CD4-positive, alpha-beta T cell treated with Interleukin-6 for 4 hours (primary cell): ENCODE results near the gene AQP9.
"Not testable (repeated sequence)": the region's sequence is repeated elsewhere in the genome, so short reads cannot be mapped to it uniquely, and the experiment has no call there.

ENCODE experiments used
- DNase-seq: peaks from one replicate; pipeline ENCODE4 v3.0.0-alpha.2; 2020; ENCODE audit warnings: mixed read lengths

AQP9 gene

GRCh38 chr15:58138106-58138505 is at the start of gene AQP9:
Gene AQP9, plus strand, starts transcription at chr15:58138381. Its CDS starts 185 bp downstream, at chr15:58138566.
- no peak for DNase-seq

DNA sequence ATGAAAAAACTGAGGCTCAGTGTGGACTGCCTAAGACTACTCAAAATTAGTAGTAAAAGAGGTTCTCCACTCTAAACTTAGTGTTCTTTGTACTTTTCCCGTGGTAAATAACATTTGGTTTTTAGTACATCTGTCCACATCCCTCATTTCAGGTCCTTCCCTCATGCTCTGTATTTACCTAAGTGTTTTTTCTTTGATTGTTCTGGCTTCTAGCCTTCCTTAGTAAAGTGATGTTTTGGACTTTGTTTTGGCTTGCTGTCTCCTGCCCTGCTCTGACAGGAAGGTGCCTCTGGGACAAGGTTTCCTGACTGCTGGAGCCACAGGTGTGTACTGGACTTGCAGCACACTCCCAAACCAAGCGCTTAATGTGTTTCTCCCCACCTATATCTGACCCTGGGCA is 42.8 kb upstream of the AQP9 start:
- no peak for DNase-seq

DNA sequence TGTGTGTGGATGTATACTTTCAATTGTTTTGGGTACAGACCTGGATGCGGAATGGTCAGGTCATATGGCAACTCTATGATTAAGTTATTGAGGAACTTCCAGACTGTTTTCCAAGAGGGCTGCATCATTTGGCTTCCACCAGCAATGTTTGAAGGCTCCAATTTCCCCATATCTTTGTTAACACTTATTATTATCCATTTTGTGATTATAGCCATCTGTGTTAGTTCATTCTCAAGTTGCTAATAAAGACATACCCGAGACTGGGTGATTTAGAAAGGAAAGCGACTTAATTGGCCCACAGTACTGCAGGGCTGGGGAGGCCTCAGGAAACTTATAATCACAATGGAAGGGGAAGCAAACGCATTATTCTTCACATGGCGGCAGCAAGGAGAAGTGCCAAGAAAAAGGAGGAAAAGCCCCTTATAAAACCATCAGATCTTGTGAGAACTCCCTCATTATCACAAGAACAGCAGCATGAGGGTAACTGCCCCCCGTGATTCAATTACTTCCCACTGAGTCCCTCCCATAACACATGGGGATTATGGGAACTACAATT is 41.6 kb upstream of the AQP9 start:
- DNase-seq: no peak

DNA sequence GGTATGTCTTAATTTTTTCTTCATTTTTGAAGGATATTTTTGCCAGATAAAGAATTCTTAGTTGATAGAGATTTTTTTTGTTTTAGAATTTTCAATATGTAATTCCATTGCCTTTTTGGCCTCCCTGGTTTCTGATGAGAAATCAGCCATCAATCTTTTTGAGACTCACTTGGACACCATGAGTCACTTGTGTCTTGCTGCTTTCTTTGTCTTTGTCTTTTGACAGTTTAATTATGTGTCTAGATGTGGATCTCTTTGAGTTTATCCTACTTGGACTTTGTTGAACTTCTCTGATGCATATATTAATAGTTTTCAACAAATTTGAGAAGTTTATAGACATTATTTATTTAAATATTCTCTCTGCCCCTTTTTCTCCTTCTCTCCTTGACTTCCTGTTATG is 34.7 kb upstream of the AQP9 start:
- no peak for DNase-seq

DNA sequence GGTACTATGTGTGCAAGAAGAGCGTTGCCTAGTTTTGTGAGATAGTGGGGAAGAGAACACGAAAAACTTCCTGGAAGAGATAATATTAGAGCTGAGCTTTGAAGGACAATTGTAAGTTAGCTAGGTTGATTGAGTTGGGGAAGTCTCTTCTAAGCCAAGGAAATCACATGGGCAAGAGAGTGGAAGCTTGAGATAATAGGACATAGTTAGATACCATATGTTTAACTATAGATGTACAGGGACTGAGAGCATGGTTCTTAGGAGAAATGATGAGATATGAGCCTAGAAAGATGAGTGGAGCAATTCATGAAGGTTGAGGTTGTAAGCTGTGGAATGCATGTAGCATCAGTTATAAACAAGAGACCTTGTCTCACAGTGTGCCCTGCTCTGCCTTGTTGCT is 30.1 kb upstream of the AQP9 start:
- DNase-seq: no peak

- DNase-seq: no peak
Measured at GRCh38 chr15:58109419-58109818, 28.8 kb upstream of the AQP9 start.

- DNase-seq: no peak
Measured at GRCh38 chr15:58110999-58111717, 27.0 kb upstream of the AQP9 start.

GRCh38 chr15:58111718-58112104 is 26.5 kb upstream of the AQP9 start:
- DNase-seq: no peak

DNA sequence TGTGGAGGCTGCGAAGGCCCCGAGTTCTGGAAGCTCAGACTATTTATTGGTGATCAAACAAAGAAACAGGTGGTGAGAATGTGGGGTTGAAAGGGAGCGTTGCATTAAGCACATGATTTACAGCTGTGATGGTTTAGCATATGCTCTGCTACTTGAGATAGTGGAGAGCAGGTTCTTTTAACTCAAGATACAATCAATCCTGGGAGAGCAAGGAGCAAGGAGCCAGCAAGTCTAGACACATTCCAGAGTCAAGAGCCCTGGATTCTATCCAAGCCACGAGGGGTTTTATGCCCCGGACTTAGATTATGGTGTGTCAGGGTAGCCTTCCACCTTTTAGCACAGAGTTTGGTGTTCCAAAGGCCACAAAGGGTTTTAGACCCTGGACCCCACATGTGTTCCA is 24.8 kb upstream of the AQP9 start:
- not testable (repeated sequence) for DNase-seq

GRCh38 chr15:58114388-58114787 is 23.8 kb upstream of the AQP9 start:
- no peak for DNase-seq

GRCh38 chr15:58114812-58115211 is 23.4 kb upstream of the AQP9 start:
- DNase-seq: no peak

GRCh38 chr15:58115692-58116091 is 22.5 kb upstream of the AQP9 start:
- no peak for DNase-seq

- DNase-seq: no peak
Measured at GRCh38 chr15:58117619-58118018, 20.6 kb upstream of the AQP9 start.

- no peak for DNase-seq
Measured at GRCh38 chr15:58118272-58118671, 19.9 kb upstream of the AQP9 start.

GRCh38 chr15:58119016-58119415 is 19.2 kb upstream of the AQP9 start:
- DNase-seq: no peak

DNA sequence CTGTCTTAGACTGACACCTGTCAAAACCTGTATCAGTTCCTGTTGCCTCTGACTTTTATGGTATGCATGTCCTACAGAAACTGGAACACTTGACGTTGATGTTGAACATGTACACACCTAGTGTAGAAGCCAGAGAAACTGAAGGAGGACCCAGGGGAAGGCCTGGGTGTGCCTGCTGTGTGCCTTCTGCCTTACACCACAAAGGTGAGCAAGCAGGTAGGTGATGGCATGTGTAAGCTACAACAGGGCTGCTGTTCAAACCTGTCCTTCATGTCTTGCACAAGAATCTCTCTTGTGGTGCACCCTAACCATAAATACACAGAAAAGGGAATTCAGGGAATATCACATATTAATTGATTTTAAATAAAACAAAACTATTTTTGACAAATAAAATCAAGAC is 13.6 kb upstream of the AQP9 start:
- DNase-seq: no peak

- DNase-seq: no peak
Measured at GRCh38 chr15:58125333-58125732, 12.8 kb upstream of the AQP9 start.

DNA sequence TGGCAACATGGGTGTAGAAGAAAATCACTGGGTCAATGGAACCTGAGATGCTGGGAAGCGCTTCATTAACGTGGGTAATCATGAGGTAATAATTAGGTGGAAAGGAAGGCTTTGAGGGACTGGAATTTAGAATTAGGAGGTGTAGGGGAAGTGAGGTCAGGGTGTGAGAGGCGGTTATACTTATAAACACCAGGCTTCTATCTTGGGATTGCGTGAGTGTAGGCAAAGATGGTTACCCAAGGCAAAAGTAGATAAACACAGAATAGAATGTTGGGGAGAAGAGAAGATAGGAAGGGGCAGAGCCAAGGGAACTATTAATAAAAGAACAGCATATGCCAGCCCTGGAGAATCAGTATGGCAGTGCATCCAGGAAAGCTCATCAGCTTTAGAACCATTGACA is 3.3 kb upstream of the AQP9 start:
- no peak for DNase-seq

DNA sequence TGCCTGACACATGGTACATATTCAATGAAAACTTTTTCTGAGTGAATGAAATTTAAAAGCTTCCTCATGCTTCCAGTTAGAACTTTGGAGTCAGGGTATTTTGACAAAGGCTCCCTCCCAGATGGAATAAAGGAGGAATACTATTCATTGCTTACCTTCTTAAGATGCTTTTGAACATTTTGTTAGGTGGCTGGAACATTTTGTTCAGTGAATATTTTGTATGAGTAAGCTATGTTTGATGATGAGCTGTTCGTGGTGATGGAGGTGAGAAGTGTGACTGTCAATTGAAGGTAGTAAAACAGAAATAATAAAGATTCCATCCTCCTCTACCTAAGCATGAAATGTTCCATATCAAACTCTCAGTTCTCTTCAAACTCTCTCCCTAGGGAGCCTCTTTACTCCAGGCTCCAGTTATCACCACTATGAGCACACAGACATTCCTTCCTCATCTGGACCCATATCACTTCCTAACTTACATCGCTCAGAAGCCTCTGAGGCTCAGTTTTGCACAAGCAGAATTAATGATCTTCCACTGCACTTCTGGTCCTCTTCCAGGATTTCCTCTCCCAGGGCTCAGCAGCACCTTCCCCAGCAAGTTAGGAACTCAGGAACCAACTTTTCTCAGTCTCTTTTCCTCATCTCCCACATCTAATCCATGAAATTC is 2.5 kb upstream of the AQP9 start:
- no peak for DNase-seq

GRCh38 chr15:58136731-58137130 is 1.4 kb upstream of the AQP9 start:
- no peak for DNase-seq

GRCh38 chr15:58137686-58138085 is 495 bp upstream of the AQP9 start:
- no peak for DNase-seq

GRCh38 chr15:58139276-58139988 is 1.3 kb downstream of the AQP9 start:
- no peak for DNase-seq

DNA sequence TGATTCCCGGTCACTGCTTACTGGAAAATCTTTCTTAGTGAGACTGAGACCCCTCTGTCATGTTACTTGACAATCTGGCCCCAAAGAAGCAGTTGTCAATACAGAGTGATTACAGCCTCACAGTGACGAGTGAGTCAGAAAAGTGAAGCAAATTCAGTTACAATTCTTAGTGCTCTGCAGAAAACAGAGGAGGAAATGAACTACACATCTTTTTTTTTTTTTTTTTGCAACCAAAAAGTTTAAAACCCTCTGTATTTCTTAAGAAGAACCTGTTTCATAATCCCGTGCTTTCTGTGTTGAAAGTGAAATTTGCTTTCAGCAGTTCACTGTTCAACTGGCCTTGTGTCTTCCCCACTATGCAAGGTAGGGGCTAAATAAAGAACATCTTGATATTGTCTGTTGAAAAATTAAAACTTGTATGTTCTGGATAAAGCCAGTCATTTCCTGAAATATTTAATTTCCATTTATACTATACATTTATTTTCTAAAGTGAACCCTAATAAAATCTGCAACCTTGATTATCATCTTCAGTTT is 1.9 kb downstream of the AQP9 start:
- no peak for DNase-seq

DNA sequence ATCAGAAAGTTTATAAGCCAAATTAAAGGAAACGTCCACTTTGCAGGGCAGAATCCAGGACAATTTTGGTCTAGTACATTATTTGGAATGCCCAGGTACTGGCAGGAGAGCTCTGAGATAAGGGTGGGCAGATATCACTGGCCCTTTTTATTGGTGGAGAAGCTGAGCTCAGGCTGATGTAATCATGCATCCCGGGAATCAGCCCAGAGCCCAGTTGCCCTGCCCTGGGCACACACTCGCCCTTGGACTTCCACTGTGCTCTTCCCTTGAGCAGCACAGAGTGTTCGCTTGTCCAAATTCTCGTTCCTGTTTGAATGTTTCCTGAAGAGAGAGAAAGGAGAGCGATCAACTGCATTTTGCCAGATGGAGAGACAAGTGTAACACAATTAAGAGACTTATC is 3.7 kb downstream of the AQP9 start:
- DNase-seq: no peak
